GM19455 (cell line): ENCODE measurements around the gene PHLDA1.
"Not testable (repeated sequence)": the region's sequence is repeated elsewhere in the genome, so short reads cannot be mapped to it uniquely, and the experiment has no call there.

ENCODE experiments used
- ATAC-seq: cut with Tn5 transposase; IDR thresholded peaks from one replicate; pipeline ENCODE4 v1.9.1; 2021; ENCODE audit not compliant: unreplicated experiment

The PHLDA1 gene

GRCh38 chr12:75990189-75990912 is 41.2 kb downstream of the PHLDA1 start:
- ATAC-seq: no peak

- not testable (repeated sequence) for ATAC-seq
Observed at GRCh38 chr12:75987709-75988108, 43.9 kb downstream of the PHLDA1 start.

GRCh38 chr12:75986001-75986746 is 45.4 kb downstream of the PHLDA1 start:
- no peak for ATAC-seq

GRCh38 chr12:75985566-75985965 is 46.0 kb downstream of the PHLDA1 start:
- ATAC-seq: no peak

- no peak for ATAC-seq
Observed at GRCh38 chr12:75984577-75985182, 46.9 kb downstream of the PHLDA1 start.

GRCh38 chr12:75983851-75984250 is 47.7 kb downstream of the PHLDA1 start:
- not testable (repeated sequence) for ATAC-seq

GRCh38 chr12:75982979-75983660 is 48.5 kb downstream of the PHLDA1 start:
- ATAC-seq: no peak

GRCh38 chr12:75982169-75982564 is 49.4 kb downstream of the PHLDA1 start:
- no peak for ATAC-seq

GRCh38 chr12:75981247-75982168 is 50.1 kb downstream of the PHLDA1 start:
- peak; percentile 39 for ATAC-seq

GRCh38 chr12:75979181-75979580 is 52.4 kb downstream of the PHLDA1 start:
- ATAC-seq: no peak

GRCh38 chr12:75978677-75979076 is 52.9 kb downstream of the PHLDA1 start:
- ATAC-seq: no peak

GRCh38 chr12:75977952-75978671 is 53.5 kb downstream of the PHLDA1 start:
- ATAC-seq: peak; percentile 90

- peak; percentile 1 for ATAC-seq
Observed at GRCh38 chr12:75977590-75977951, 54.0 kb downstream of the PHLDA1 start.

GRCh38 chr12:75976913-75977312 is 54.7 kb downstream of the PHLDA1 start:
- no peak for ATAC-seq

GRCh38 chr12:75976113-75976512 is 55.5 kb downstream of the PHLDA1 start:
- ATAC-seq: no peak

- no peak for ATAC-seq
Observed at GRCh38 chr12:75975702-75976101, 55.9 kb downstream of the PHLDA1 start.
